Liver (tissue), 9 donors: ENCODE results near the gene NTM. TPM values are rescaled to one million over a fixed set of nuclear protein-coding genes. Genes with fewer than 3 reads are reported as not detected.

Experiments
- DNase-seq: peaks from one replicate; pipeline ENCODE4 v3.0.0-alpha.2; 2017; ENCODE audit warnings: low spot score
- H3K27ac ChIP-seq, 2 donors: one replicate each; pipeline ENCODE4 v1.7.0; 2013; ENCODE audit warnings: inconsistent platforms in 2 of 2, low read length in 2 of 2, control low read depth in 1 of 2, low read depth in 1 of 2, mild to moderate bottlenecking in 1 of 2
- H3K27me3 ChIP-seq, 4 donors: one replicate each; pipeline versions ENCODE4 v1.6.1 to v1.7.0; 2013; ENCODE audit warnings: low read length in 3 of 4, inconsistent platforms in 1 of 4, mild to moderate bottlenecking in 1 of 4, moderate library complexity in 1 of 4; ENCODE audit not compliant: control insufficient read depth in 4 of 4, insufficient read depth in 4 of 4
- H3K36me3 ChIP-seq, 4 donors: one replicate each; pipeline versions ENCODE4 v1.6.1 to v1.7.0; 2013; ENCODE audit warnings: low read length in 3 of 4, mild to moderate bottlenecking in 3 of 4, low read depth in 1 of 4, moderate library complexity in 1 of 4; ENCODE audit not compliant: control insufficient read depth in 4 of 4, insufficient read depth in 3 of 4
- H3K4me1 ChIP-seq, 4 donors: one replicate each; pipeline versions ENCODE4 v1.6.1 to v1.7.0; 2013; ENCODE audit warnings: low read length in 3 of 4, mild to moderate bottlenecking in 3 of 4, moderate library complexity in 1 of 4; ENCODE audit not compliant: control insufficient read depth in 4 of 4, insufficient read depth in 4 of 4
- H3K4me3 ChIP-seq, 3 donors: one replicate each; pipeline versions ENCODE4 v1.6.1 to v1.7.0; 2013; ENCODE audit warnings: low read length in 3 of 3, control low read depth in 1 of 3, low read depth in 1 of 3, mild to moderate bottlenecking in 1 of 3
- H3K9ac ChIP-seq, 2 donors: one replicate each; pipeline ENCODE4 v1.7.0; 2013; ENCODE audit warnings: low read length in 2 of 2, mild to moderate bottlenecking in 2 of 2, moderate library complexity in 2 of 2, control low read depth in 1 of 2, low read depth in 1 of 2
- H3K9me3 ChIP-seq, 4 donors: one replicate each; pipeline versions ENCODE4 v1.6.1 to v1.7.0; 2013; ENCODE audit warnings: low read length in 3 of 4; ENCODE audit not compliant: control insufficient read depth in 4 of 4
- EGR1 ChIP-seq, 2 donors: IDR thresholded peaks; 2 replicates each; pipeline ENCODE4 v1.6.1; 2016 to 2018; ENCODE audit warnings: antibody characterized with exemption in 2 of 2, low read depth in 2 of 2
- FOXA2 ChIP-seq: IDR thresholded peaks from 2 replicates; pipeline ENCODE4 v1.6.1; 2016; ENCODE audit warnings: antibody characterized with exemption
- GABPA ChIP-seq, 2 donors: IDR thresholded peaks in 1 of 2; conservative IDR thresholded peaks in 1 of 2; 2 replicates each; pipeline ENCODE4 v1.6.1; 2016; ENCODE audit warnings: antibody characterized with exemption in 2 of 2, mild to moderate bottlenecking in 1 of 2, moderate library complexity in 1 of 2
- HNF4A ChIP-seq, 2 donors: conservative IDR thresholded peaks; 2 replicates each; pipeline ENCODE4 v1.6.1; 2016; ENCODE audit warnings: antibody characterized with exemption in 2 of 2, mild to moderate bottlenecking in 2 of 2
- HNF4G ChIP-seq: IDR thresholded peaks from 2 replicates; pipeline ENCODE4 v1.6.1; 2016; ENCODE audit warnings: antibody characterized with exemption
- JUND ChIP-seq, 2 donors: IDR thresholded peaks; 2 replicates each; pipeline ENCODE4 v1.6.1; 2016; ENCODE audit warnings: antibody characterized with exemption in 2 of 2
- NR2F2 ChIP-seq: IDR thresholded peaks from 2 replicates; pipeline ENCODE4 v1.6.1; 2016; ENCODE audit warnings: antibody characterized with exemption
- RAD21 ChIP-seq, 2 donors: IDR thresholded peaks; 2 replicates each; pipeline ENCODE4 v1.6.1; 2016; ENCODE audit warnings: antibody characterized with exemption in 2 of 2, mild to moderate bottlenecking in 2 of 2
- RXRA ChIP-seq, 2 donors: IDR thresholded peaks; 2 replicates each; pipeline ENCODE4 v1.6.1; 2017 to 2018; ENCODE audit warnings: antibody characterized with exemption in 2 of 2, mild to moderate bottlenecking in 1 of 2
- SP1 ChIP-seq: IDR thresholded peaks from 2 replicates; pipeline ENCODE4 v1.6.1; 2018; ENCODE audit warnings: antibody characterized with exemption, mild to moderate bottlenecking
- TAF1 ChIP-seq: conservative IDR thresholded peaks from 2 replicates; pipeline ENCODE4 v1.6.1; 2016; ENCODE audit warnings: antibody characterized with exemption, mild to moderate bottlenecking
- YY1 ChIP-seq: IDR thresholded peaks from 2 replicates; pipeline ENCODE4 v1.6.1; 2016; ENCODE audit warnings: antibody characterized with exemption, mild to moderate bottlenecking
- WGBS: extraction: QIAGEN DNeasy Blood & Tissue Kit; methylation state at CpG from one replicate; pipeline ENCODE4 v1.1.7; 2013; 5-methylcytosine and 5-hydroxymethylcytosine counted together
- polyA plus RNA-seq, 2 donors: library from polyadenylated mRNA; stranded (reverse) in 1 of 2; unstranded in 1 of 2; fragments of 200-250 nt in 1 of 2; fragments of >200 nt in 1 of 2; fragmentation: Nextera tagmentation in 1 of 2; extraction: Ambion mirVana in 1 of 2; gene quantifications; one replicate each; pipeline versions ENCODE4 v1.2.1 to v1.2.3, GENCODE V29; 2013 to 2015
- total RNA-seq, 2 donors: library from RNA; depleted of rRNA; stranded (reverse); fragments of >200 nt; gene quantifications; one replicate each; pipeline ENCODE4 v1.2.3, GENCODE V29; 2014
- TF ChIP-seq, protein P1 (sequence below): fragments of 150-350 bp; IDR thresholded peaks from 2 replicates; pipeline ENCODE4 v1.5.1; 2017; ENCODE audit warnings: improper control_type of control experiment, low read depth, low read length; ENCODE audit not compliant: missing input control
- TF ChIP-seq, protein P2 (sequence below): IDR thresholded peaks from 2 replicates; pipeline ENCODE4 v1.6.1; 2016; ENCODE audit warnings: antibody characterized with exemption
- TF ChIP-seq, protein P3 (sequence below): IDR thresholded peaks from 2 replicates; pipeline ENCODE4 v1.6.1; 2016; ENCODE audit warnings: antibody characterized with exemption
- TF ChIP-seq, protein P4 (sequence below): IDR thresholded peaks from 2 replicates; pipeline ENCODE4 v1.6.1; 2016; ENCODE audit warnings: antibody characterized with exemption, mild to moderate bottlenecking
- TF ChIP-seq, protein P5 (sequence below): IDR thresholded peaks from 2 replicates; pipeline ENCODE4 v1.6.1; 2016; ENCODE audit warnings: antibody characterized with exemption
- donor health status: healthy.
- donor health status: healthy.
- donor health status: healthy.
- donor health status: healthy.
- donor health status: healthy.

Gene NTM
- total and polyA plus RNA-seq, 4 donors, result 0.08 to 1.1 (median 0.08) TPM; not detected in 1

DNA sequence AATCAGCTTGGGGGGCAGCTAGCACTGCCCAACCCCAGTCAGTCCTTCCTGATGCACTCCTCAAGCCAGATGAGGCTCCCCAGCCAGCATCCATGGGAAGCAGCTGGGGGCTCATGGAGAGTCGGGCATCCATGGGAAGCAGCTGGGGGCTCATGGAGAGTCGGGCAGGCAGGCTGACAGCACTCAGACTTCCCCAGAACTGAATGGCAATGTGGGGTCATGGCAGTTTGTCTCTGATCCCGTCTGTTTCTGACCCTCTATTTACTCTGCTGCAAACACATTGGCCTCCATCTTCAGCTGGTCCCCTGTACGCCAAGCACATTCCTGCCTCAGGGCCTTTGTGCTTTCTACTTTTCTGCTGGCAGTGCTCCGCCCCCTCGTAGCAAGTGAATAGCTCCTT, 314.8 kb downstream of the NTM start:
- H3K4me1 ChIP-seq, result peaks cover 0 to 6% (median 5%) of the 10 kb centered on the region in 4 donors
- H3K36me3 ChIP-seq, result no peaks in the 10 kb centered on the region
- TF ChIP-seq RXRA (IDR thresholded peaks at IDR 0.05) (no peak), HNF4G (no peak), EGR1 (IDR thresholded peaks at IDR 0.05; ENCODE audit: low read depth in 2 of 2) (no peak), SP1 (no peak), NR2F2 (no peak), YY1 (no peak), RAD21 (IDR thresholded peaks at IDR 0.05) (no peak), JUND (IDR thresholded peaks at IDR 0.05) (no peak), HNF4A (conservative IDR thresholded peaks at IDR 0.05) (no peak), TAF1 (no peak), FOXA2 (no peak)
- TF ChIP-seq, protein P1, sequence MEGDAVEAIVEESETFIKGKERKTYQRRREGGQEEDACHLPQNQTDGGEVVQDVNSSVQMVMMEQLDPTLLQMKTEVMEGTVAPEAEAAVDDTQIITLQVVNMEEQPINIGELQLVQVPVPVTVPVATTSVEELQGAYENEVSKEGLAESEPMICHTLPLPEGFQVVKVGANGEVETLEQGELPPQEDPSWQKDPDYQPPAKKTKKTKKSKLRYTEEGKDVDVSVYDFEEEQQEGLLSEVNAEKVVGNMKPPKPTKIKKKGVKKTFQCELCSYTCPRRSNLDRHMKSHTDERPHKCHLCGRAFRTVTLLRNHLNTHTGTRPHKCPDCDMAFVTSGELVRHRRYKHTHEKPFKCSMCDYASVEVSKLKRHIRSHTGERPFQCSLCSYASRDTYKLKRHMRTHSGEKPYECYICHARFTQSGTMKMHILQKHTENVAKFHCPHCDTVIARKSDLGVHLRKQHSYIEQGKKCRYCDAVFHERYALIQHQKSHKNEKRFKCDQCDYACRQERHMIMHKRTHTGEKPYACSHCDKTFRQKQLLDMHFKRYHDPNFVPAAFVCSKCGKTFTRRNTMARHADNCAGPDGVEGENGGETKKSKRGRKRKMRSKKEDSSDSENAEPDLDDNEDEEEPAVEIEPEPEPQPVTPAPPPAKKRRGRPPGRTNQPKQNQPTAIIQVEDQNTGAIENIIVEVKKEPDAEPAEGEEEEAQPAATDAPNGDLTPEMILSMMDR, result no peak
- TF ChIP-seq, protein P2, sequence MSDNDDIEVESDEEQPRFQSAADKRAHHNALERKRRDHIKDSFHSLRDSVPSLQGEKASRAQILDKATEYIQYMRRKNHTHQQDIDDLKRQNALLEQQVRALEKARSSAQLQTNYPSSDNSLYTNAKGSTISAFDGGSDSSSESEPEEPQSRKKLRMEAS, result no peak
- TF ChIP-seq, protein P3, sequence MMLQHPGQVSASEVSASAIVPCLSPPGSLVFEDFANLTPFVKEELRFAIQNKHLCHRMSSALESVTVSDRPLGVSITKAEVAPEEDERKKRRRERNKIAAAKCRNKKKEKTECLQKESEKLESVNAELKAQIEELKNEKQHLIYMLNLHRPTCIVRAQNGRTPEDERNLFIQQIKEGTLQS, result no peak
- TF ChIP-seq, protein P4, sequence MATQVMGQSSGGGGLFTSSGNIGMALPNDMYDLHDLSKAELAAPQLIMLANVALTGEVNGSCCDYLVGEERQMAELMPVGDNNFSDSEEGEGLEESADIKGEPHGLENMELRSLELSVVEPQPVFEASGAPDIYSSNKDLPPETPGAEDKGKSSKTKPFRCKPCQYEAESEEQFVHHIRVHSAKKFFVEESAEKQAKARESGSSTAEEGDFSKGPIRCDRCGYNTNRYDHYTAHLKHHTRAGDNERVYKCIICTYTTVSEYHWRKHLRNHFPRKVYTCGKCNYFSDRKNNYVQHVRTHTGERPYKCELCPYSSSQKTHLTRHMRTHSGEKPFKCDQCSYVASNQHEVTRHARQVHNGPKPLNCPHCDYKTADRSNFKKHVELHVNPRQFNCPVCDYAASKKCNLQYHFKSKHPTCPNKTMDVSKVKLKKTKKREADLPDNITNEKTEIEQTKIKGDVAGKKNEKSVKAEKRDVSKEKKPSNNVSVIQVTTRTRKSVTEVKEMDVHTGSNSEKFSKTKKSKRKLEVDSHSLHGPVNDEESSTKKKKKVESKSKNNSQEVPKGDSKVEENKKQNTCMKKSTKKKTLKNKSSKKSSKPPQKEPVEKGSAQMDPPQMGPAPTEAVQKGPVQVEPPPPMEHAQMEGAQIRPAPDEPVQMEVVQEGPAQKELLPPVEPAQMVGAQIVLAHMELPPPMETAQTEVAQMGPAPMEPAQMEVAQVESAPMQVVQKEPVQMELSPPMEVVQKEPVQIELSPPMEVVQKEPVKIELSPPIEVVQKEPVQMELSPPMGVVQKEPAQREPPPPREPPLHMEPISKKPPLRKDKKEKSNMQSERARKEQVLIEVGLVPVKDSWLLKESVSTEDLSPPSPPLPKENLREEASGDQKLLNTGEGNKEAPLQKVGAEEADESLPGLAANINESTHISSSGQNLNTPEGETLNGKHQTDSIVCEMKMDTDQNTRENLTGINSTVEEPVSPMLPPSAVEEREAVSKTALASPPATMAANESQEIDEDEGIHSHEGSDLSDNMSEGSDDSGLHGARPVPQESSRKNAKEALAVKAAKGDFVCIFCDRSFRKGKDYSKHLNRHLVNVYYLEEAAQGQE, result no peak
- peaks cover 0 to 7% (median 4%) of the 10 kb centered on the region in 4 donors for H3K27me3 ChIP-seq
- no peaks in the 10 kb centered on the region for H3K9me3 ChIP-seq
- no peak overlapping the region for H3K27ac ChIP-seq
- H3K4me3 ChIP-seq, result no peak overlapping the region
- no peak overlapping the region for H3K9ac ChIP-seq
- 80% methylated on average over 6 of the region's 6 CpGs for WGBS
- no peak for DNase-seq

DNA sequence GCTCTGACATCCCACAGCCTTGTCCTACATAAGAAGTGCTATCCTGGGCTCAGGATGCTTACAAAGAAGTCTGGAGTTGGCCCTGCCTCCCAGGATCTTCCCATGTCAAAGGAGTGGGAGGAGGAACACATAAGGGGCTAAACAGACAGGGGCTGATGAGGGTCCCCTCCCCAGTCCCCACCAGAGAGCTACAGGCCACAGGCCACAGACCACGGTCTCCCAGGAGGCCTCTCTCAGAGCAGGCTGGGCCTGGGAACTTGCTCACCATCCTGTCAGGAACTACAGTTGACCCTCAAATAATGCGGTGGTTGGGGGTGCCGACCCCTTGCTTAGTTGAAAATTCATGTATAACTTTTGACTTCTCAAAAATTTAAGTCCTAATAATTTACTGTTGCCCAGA, 315.5 kb downstream of the NTM start:
- DNase-seq, result no peak
- WGBS, result 92% methylated on average over 3 of the region's 3 CpGs

More for the DNA sequence above, 315.5 kb downstream of the NTM start:
- peaks cover 0 to 6% (median 5%) of the 10 kb centered on the region in 4 donors for H3K4me1 ChIP-seq
- TF ChIP-seq, protein P1, result no peak
- TF ChIP-seq, protein P2, result no peak
- TF ChIP-seq JUND (IDR thresholded peaks at IDR 0.05), result no peak
- TF ChIP-seq GABPA (IDR thresholded peaks at IDR 0.05 in 1 of 2, conservative IDR thresholded peaks at IDR 0.05 in 1 of 2), result no peak
- no peak for TF ChIP-seq RXRA (IDR thresholded peaks at IDR 0.05)
- TF ChIP-seq, protein P5, sequence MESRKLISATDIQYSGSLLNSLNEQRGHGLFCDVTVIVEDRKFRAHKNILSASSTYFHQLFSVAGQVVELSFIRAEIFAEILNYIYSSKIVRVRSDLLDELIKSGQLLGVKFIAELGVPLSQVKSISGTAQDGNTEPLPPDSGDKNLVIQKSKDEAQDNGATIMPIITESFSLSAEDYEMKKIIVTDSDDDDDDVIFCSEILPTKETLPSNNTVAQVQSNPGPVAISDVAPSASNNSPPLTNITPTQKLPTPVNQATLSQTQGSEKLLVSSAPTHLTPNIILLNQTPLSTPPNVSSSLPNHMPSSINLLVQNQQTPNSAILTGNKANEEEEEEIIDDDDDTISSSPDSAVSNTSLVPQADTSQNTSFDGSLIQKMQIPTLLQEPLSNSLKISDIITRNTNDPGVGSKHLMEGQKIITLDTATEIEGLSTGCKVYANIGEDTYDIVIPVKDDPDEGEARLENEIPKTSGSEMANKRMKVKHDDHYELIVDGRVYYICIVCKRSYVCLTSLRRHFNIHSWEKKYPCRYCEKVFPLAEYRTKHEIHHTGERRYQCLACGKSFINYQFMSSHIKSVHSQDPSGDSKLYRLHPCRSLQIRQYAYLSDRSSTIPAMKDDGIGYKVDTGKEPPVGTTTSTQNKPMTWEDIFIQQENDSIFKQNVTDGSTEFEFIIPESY, result no peak
- no peak for TF ChIP-seq EGR1 (IDR thresholded peaks at IDR 0.05; ENCODE audit: low read depth in 2 of 2)
- no peak for TF ChIP-seq TAF1
- no peak for TF ChIP-seq HNF4A (conservative IDR thresholded peaks at IDR 0.05)
- TF ChIP-seq YY1, result no peak
- no peak for TF ChIP-seq NR2F2
- H3K27me3 ChIP-seq, result peaks cover 0 to 7% (median 3%) of the 10 kb centered on the region in 4 donors
- no peaks in the 10 kb centered on the region for H3K36me3 ChIP-seq
- H3K9ac ChIP-seq, result no peak overlapping the region
- H3K27ac ChIP-seq, result no peak overlapping the region
- no peaks in the 10 kb centered on the region for H3K9me3 ChIP-seq
- H3K4me3 ChIP-seq, result no peak overlapping the region
